Adrenal gland (tissue), 19 donors: ENCODE measurements around the gene OR10J1. TPM values are rescaled to one million over a fixed set of nuclear protein-coding genes. Genes with fewer than 3 reads are reported as not detected.

Source experiments
- DNase-seq, 7 donors: peaks; one replicate each; pipeline ENCODE4 v3.0.0-alpha.2; 2019 to 2020
- H3K27ac ChIP-seq, 5 donors: fragments of 200-600 bp; sonication (generic) in 4 of 5; 1 replicate in 3 of 5; 2 replicates in 2 of 5; pipeline versions ENCODE4 v1.5.1 to v1.8.0; 2016 to 2020; ENCODE audit warnings: mild to moderate bottlenecking in 1 of 5
- H3K27me3 ChIP-seq: fragments of 200-600 bp; 2 replicates; pipeline ENCODE4 v1.8.0; 2021
- H3K36me3 ChIP-seq, 2 donors: fragments of 200-600 bp; replicated peaks in 1 of 2; 1 replicate in 1 of 2; 2 replicates in 1 of 2; pipeline versions ENCODE4 v1.5.1 to v1.8.0; 2018 to 2022
- H3K4me1 ChIP-seq, 2 donors: fragments of 200-600 bp; replicated peaks in 1 of 2; 1 replicate in 1 of 2; 2 replicates in 1 of 2; pipeline versions ENCODE4 v1.5.1 to v1.8.0; 2018 to 2021
- H3K4me3 ChIP-seq, 4 donors: fragments of 200-600 bp; sonication (generic) in 3 of 4; one replicate each; pipeline ENCODE4 v1.5.1; 2016 to 2018
- H3K9me3 ChIP-seq, 3 donors: fragments of 200-600 bp; sonication (generic) in 1 of 3; replicated peaks in 1 of 3; 1 replicate in 2 of 3; 2 replicates in 1 of 3; pipeline versions ENCODE4 v1.5.1 to v1.8.0; 2016 to 2021
- CTCF ChIP-seq, 6 experiments: fragments of 450-650 bp in 4 of 6; fragments of 200-600 bp in 2 of 6; sonication (generic) in 1 of 6; IDR thresholded peaks; 1 replicate in 5 of 6; 2 replicates in 1 of 6; pipeline versions ENCODE4 v1.5.1 to v1.8.0; 2016 to 2021; ENCODE audit warnings: antibody characterized with exemption in 6 of 6, mild to moderate bottlenecking in 2 of 6, moderate library complexity in 1 of 6
- POLR2A ChIP-seq, 2 donors: fragments of 450-650 bp; IDR thresholded peaks; one replicate each; pipeline ENCODE4 v1.6.1; 2017; ENCODE audit warnings: antibody characterized with exemption in 2 of 2, mild to moderate bottlenecking in 2 of 2, moderate library complexity in 1 of 2
- WGBS, 4 donors: extraction: QIAGEN DNeasy Blood & Tissue Kit in 2 of 4; methylation state at CpG; one replicate each; pipeline versions ENCODE4 v1.1.5 to v1.1.7; 2013 to 2017; 5-methylcytosine and 5-hydroxymethylcytosine counted together
- intact Hi-C, 2 donors: fragments of 100-400 bp; cut with DNase I; formaldehyde crosslinking; loops; one replicate each; pipeline versions ENCODE4 v1.14.1 to v1.15.0; 2022 to 2023
- long read RNA-seq, 10 donors: library from polyadenylated mRNA in 3 of 10; unstranded in 2 of 10; stranded (forward) in 1 of 10; transcript quantifications; one replicate each; pipeline ENCODE4 v2.0.0 and lab custom pipeline, GENCODE V29; 2021 to 2026
- polyA plus RNA-seq, 3 donors: library from polyadenylated mRNA; stranded (reverse); fragments of 200-250 nt in 2 of 3; fragments of 350-450 nt in 1 of 3; fragmentation: Illumina TruSeq in 1 of 3; extraction: RNeasy Lipid Tissue Mini Kit (QIAGEN cat#74804) in 1 of 3; gene quantifications; one replicate each; pipeline ENCODE4 v1.2.3, GENCODE V29; 2013 to 2014
- total RNA-seq, 9 donors: library from RNA; depleted of rRNA in 4 of 9; stranded (reverse); fragments of >200 nt in 4 of 9; fragments of 120-200 nt in 1 of 9; fragmentation: NEBNext Ultra II Directional in 1 of 9; extraction: Animal tissue kit (Norgen Biotek cat#: 25700) in 1 of 9; gene quantifications; one replicate each; pipeline versions ENCODE4 v1.1.0 to v1.2.4, GENCODE V29; 2013 to 2023
- donor health status: healthy with polysubstance abuse.
- donor health status: Bipolar disorder and iron deficiency.
- donor health status: DM: yes; HTN: yes; CAD: no.
- donor health status: DM: no; HTN: no; CAD: no.
- donor health status: DM: no; HTN: no; CAD: no.
- donor health status: DM: yes; HTN: yes; CAD: no.

Gene OR10J1
- not detected for total RNA-seq
- not detected for polyA plus RNA-seq
- long read RNA-seq, donor 1, result 0 reads
- long read RNA-seq, donor 2, result 0 reads
- long read RNA-seq, donor 3, result 0 reads
- long read RNA-seq, donor 4, result 0 reads
- long read RNA-seq, donor 5, result 0 reads
- long read RNA-seq, donor 6, result 0 reads
- long read RNA-seq, donor 7, result 0 reads
- long read RNA-seq, donor 8, result 0 reads
- long read RNA-seq, donor 9, result 0 reads
- long read RNA-seq, donor 10, result 0 reads

DNA sequence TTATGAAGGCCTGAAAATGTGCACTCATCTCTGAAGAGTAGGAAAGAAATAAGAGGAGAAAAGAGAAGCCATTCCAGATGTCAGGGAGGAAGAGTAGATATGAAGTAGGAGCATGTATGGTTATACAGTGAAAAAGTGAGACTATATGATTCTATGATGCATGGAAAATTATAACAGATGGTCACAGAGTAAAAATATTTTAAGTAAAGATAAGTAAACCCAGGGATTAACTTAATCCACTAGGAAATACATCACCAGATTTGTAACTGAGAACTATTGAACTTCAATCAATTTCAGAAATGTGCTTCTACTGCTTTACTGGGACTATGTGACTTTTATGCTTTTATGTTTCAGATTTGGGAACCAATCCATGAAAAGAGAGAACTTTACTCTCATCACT lies at the start of gene OR10J1:
Gene OR10J1 (plus strand): TSS at position 301 of the 400 bp plus-strand sequence. CDS start 70 bp downstream, at position 371.
- no peak for DNase-seq
- intact Hi-C loops, result no loop called here
- Histone ChIP-seq H3K9me3 (no peaks in the 10 kb centered on the region), H3K4me3 (no peak within 1 kb of the TSS), H3K27ac (no peak within 1 kb of the TSS), H3K4me1 (no peaks in the 10 kb centered on the region), H3K36me3 (no peaks in the 10 kb centered on the region), H3K27me3 (no peaks in the 10 kb centered on the region)
- no peak for TF ChIP-seq POLR2A (IDR thresholded peaks at IDR 0.05)
- no peak for TF ChIP-seq CTCF (IDR thresholded peaks at IDR 0.05)

GRCh38 chr1:159406821-159407220 lies 32.7 kb upstream of the OR10J1 start:
- Histone ChIP-seq H3K4me1 (no peaks in the 10 kb centered on the region), H3K36me3 (no peaks in the 10 kb centered on the region), H3K9me3 (no peaks in the 10 kb centered on the region), H3K27me3 (no peaks in the 10 kb centered on the region), H3K27ac (no peak overlapping the region), H3K4me3 (no peak overlapping the region)
- no peak for DNase-seq
- WGBS, 4 donors, result 78 to 85% (median 80%) methylated on average over 2 of the region's 2 CpGs
- intact Hi-C loops, result no loop called here
- no peak for TF ChIP-seq POLR2A (IDR thresholded peaks at IDR 0.05)
- no peak for TF ChIP-seq CTCF (IDR thresholded peaks at IDR 0.05)

- Histone ChIP-seq H3K36me3 (no peaks in the 10 kb centered on the region), H3K9me3 (no peaks in the 10 kb centered on the region), H3K27me3 (no peaks in the 10 kb centered on the region), H3K4me3 (no peak overlapping the region), H3K4me1 (no peaks in the 10 kb centered on the region), H3K27ac (no peak overlapping the region)
- intact Hi-C loops, result no loop called here
- TF ChIP-seq CTCF (IDR thresholded peaks at IDR 0.05), result no peak
- TF ChIP-seq POLR2A (IDR thresholded peaks at IDR 0.05), result no peak
- 69 to 78% (median 72%) methylated on average over 6 of the region's 6 CpGs for WGBS, 4 donors
- no peak for DNase-seq
Observed at GRCh38 chr1:159408862-159409400, 30.6 kb upstream of the OR10J1 start.

DNA sequence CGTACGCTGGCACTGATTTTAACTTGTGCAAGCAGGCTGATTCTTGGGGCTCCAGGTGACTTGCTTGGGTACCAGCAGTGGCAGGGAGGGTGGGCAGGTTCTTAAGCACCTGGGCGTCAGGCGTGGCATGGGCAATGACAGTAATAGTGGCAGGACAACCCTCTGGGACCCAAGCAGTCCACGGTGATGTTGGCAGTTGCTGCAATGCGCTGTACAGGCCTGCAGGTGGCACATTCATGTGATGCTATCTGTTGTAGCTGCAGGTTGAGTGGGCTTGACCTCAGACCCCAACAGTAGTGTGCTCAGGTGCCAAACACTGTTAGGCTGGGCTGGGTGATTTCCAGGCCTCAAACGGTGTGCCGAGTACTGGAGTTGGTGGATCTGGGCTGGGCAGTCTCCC lies 17.7 kb upstream of the OR10J1 start:
- no peak for DNase-seq
- Histone ChIP-seq H3K4me3 (no peak overlapping the region), H3K27ac (no peak overlapping the region), H3K36me3 (no peaks in the 10 kb centered on the region), H3K4me1 (no peaks in the 10 kb centered on the region), H3K27me3 (no peaks in the 10 kb centered on the region), H3K9me3 (peaks cover 0 to 5% (median 0%) of the 10 kb centered on the region in 3 donors)
- intact Hi-C loops, result no loop called here
- TF ChIP-seq CTCF (IDR thresholded peaks at IDR 0.05), result peak in 1 of 6 experiments; percentile 16
- TF ChIP-seq POLR2A (IDR thresholded peaks at IDR 0.05), result no peak
- WGBS, 4 donors, result 74 to 87% (median 77%) methylated on average over 3 to 8 of the region's 8 CpGs
